HG02759 (cell line): ENCODE data around the gene VASH2.
"Not testable (repeated sequence)": the region's sequence is repeated elsewhere in the genome, so short reads cannot be mapped to it uniquely, and the experiment has no call there.

ENCODE experiments used
- ATAC-seq: cut with Tn5 transposase; IDR thresholded peaks from one replicate; pipeline ENCODE4 v1.9.1; 2021; ENCODE audit warnings: mild to moderate bottlenecking, moderate library complexity; ENCODE audit not compliant: unreplicated experiment

The VASH2 gene

DNA sequence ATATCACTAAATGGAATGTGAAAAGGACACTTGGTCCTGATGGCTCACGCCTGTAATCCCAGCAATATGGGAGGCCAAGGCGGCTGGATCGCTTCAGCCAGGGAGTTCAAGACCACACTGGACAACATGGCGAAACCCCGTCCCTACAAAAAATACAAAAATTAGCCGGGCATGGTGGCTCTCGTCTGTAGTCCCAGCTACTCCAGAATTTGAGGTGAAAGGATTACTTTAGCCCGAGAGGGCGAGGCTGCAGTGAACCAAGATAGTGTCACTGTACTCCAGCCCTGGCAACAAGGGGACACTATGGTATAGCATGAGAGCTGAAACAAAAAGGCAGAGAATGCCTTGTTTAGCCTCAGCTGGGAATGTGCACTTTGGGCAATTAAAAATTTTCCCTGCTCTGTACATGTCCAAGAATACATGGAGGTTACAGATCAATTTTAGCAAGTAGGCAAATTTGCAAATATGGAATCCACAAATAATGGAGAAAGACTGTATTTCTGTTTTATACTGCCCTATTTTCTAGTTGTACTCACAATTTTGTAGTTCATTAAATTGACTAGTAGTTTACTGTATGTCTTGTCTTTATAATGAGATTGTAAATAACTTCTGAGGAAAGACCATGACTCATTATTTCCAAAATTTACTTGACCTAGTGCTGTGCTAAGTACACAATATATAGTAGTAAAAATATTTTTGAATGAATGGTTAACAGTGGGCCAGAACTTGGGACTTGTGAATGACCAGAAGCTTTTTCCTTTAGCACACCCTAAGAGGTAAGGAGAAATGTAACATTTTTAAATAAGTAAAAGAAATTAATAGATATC lies 67.3 kb downstream of the VASH2 start:
- ATAC-seq: no peak

GRCh38 chr1:213019450-213019849 lies 69.1 kb downstream of the VASH2 start:
- no peak for ATAC-seq

- ATAC-seq: no peak
These were observed 69.7 kb downstream of the VASH2 start for GRCh38 chr1:213020016-213020415.

GRCh38 chr1:213027024-213027423 lies 76.7 kb downstream of the VASH2 start:
- not testable (repeated sequence) for ATAC-seq

- no peak for ATAC-seq
These were observed 82.3 kb downstream of the VASH2 start for GRCh38 chr1:213032651-213033050.

- no peak for ATAC-seq
These were observed 84.4 kb downstream of the VASH2 start for GRCh38 chr1:213034713-213035112.

- ATAC-seq: no peak
These were observed 85.2 kb downstream of the VASH2 start for GRCh38 chr1:213035573-213035972.
